GM23338 (cell line): Measurements from ENCODE around the gene AFF1.

Experiments used
- CTCF ChIP-seq, 2 experiments: fragments of 200-600 bp in 1 of 2; sonication (generic) in 1 of 2; conservative IDR thresholded peaks; 2 replicates each; pipeline versions ENCODE4 v1.5.1 to v1.6.1; 2016 to 2017; ENCODE audit warnings: antibody characterized with exemption in 2 of 2, low read depth in 2 of 2, mild to moderate bottlenecking in 2 of 2, moderate library complexity in 1 of 2
- EZH2 ChIP-seq: fragments of 200-600 bp; sonication (generic); IDR thresholded peaks from one replicate; pipeline ENCODE4 v1.8.0; 2017; ENCODE audit warnings: antibody characterized with exemption, mild to moderate bottlenecking, low read depth; ENCODE audit not compliant: unreplicated experiment
- EZH2phosphoT487 ChIP-seq: fragments of 200-600 bp; sonication (generic); IDR thresholded peaks from one replicate; pipeline ENCODE4 v1.8.1; 2018; ENCODE audit warnings: antibody characterized with exemption; ENCODE audit not compliant: unreplicated experiment
- NANOG ChIP-seq: IDR thresholded peaks from 2 replicates; pipeline ENCODE4 v1.6.1; 2016; ENCODE audit warnings: antibody characterized with exemption, borderline replicate concordance
- POLR2AphosphoS5 ChIP-seq: IDR thresholded peaks from 2 replicates; pipeline ENCODE4 v1.6.1; 2016; ENCODE audit warnings: antibody characterized with exemption, low read depth
- REST ChIP-seq: IDR thresholded peaks from one replicate; pipeline ENCODE4 v1.6.1; 2018; ENCODE audit warnings: antibody characterized with exemption; ENCODE audit not compliant: unreplicated experiment
- ZNF331 ChIP-seq: fragments of 250-450 bp; sonication (Bioruptor Pico); IDR thresholded peaks from 2 replicates; pipeline ENCODE4 v1.5.0; 2020; ENCODE audit warnings: low read depth, mild to moderate bottlenecking, moderate library complexity
- ZNF462 ChIP-seq: fragments of 250-450 bp; sonication (Bioruptor Pico); IDR thresholded peaks from 2 replicates; pipeline ENCODE4 v1.5.0; 2020; ENCODE audit warnings: mild to moderate bottlenecking, moderate library complexity

- TF ChIP-seq EZH2 (no peak), REST (no peak), CTCF (conservative IDR thresholded peaks at IDR 0.05; ENCODE audit: low read depth in 2 of 2) (no peak), POLR2AphosphoS5 (no peak), ZNF462 (CRISPR knock-in tag) (no peak), NANOG (no peak), EZH2phosphoT487 (no peak), ZNF331 (no peak)
Measured at GRCh38 chr4:87014284-87014782, 79.5 kb downstream of the AFF1 start.
